ENCODE measurements around the gene PSMD1. TPM values are rescaled to one million over a fixed set of nuclear protein-coding genes. Genes with fewer than 3 reads are reported as not detected.
"Not testable (repeated sequence)": the region's sequence is repeated elsewhere in the genome, so short reads cannot be mapped to it uniquely, and the experiment has no call there.

Gene PSMD1
- total RNA-seq, 1 donor from 2014 or later = 95.1 TPM

DNA sequence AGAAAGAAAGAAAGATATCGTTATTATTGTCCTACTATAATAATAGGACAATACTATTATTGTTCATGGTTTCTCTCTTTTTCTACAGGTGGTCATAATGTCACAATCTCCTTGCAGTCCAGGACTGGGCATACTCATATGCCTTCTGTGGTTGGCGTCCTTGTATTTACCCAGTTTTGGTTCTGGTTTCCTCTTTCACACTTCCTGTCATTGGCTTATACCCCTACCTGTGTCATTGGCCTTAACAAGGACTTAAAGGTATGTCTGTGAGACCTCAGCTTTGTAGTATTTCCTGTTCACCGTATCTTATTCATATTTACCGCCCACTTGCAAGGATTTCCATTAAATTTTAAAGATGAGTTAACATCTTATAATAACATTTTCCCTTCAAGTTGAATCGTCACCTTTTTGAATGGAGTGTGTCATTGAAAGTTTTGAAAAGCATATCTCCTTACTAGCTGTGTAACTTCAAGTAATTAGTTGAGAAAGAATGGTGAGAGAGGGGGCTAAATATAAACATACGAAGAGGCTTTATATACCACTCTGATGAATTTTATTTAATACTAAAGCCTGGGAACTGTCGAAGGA, 104.7 kb downstream of the PSMD1 start:
- DNase-seq = no peak

DNA sequence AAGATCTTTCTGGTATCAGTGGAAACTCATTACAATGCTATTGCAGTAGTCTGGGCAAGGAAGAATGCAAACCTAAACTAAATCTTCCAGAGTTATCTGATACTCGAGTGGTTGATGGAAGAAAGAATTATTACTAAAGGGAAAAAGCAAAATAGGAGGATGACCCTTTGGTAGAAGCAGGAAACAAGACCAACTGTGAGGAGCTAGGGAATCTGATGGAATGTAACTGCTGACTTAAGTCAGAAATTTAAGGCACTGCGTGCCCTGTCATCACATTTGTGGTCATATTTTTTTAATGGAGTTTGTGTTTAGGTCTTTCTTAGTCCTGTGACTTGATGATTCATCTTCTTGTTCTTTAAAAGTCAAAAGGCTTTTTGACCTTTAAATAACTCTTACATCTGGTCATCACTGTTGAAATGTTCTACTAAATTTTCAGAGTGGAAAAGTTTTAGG, 105.2 kb downstream of the PSMD1 start:
- DNase-seq = no peak

DNA sequence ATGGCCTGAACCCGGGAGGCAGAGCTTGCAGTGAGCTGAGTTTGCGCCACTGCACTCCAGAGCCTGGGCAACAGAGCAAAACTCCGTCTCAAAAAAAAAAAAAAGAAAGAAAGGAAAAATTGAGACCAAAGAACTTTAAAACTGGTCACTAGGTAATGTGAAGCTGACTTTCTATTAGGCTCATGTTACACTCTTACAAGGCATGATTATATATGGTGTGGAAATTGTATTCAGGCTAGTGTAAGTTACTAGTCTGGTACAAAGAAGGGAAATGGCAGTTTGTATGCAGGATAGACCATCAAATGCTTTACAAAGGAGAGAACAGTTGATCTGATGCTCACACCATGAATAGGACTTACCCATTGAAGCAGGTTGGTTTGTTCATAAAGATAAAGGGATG, 106.3 kb downstream of the PSMD1 start:
- DNase-seq = no peak

DNA sequence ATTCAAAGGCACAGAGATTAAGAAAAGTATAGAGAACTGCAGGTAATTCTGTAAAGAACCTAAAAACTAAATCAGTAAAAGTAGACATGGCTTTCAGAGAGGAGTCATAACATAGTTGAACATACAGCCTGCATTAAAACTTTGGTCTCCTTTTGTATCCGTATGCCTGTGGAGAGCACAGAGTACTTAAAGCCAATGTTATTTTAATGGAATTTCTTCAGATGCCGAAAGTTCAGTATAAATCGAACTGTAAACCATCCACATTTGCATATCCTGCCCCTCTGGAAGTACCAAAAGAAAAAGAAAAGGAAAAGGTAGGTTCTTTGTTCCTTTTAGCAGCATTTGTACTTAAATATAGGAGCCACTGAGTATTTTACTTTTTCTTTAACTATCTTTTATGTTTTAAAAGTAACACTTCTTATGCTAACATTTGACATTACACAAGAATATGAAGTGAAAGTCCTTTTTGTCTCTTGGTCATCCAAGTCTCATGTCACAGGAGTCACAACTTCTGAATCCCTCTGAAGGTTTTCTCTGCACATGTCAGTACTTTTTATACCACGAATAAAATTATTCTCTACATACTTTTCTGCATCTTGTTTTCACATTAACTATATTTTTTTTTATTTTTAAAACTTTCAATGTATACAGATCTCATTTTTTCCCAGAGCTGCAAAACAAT, 106.9 kb downstream of the PSMD1 start:
- DNase-seq = no peak

DNA sequence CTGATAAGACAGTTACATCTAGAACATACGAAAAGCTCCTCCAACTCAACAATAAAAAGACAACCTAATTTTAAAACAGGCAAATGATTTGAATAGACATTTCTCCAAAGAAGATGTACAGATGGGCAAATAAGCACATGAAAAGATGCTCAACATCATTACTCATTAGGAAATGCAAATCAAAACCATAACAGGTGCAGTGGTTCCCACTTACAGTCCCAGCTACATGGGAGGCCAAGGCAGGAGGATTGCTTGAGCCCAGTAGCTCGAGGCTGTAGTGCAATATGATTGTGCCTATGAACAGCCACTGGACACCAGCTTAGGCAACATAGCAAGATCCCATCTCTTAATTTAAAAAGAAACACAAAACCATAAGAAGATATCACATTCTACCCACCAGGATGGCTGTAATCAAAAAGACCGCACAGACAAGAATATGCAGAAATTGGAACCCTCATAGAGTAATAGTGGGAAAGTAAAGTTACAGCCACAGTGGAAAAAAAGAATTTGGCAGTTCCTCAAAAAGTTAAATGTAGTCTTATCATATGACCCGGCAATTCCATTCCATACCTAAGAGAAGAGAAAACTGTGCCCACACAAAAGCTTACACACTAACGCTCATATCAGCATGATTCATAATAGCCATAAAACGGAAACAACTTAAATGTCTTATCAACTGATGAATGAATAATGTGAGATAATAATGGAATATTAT, 111.2 kb downstream of the PSMD1 start:
- no peak for DNase-seq

DNA sequence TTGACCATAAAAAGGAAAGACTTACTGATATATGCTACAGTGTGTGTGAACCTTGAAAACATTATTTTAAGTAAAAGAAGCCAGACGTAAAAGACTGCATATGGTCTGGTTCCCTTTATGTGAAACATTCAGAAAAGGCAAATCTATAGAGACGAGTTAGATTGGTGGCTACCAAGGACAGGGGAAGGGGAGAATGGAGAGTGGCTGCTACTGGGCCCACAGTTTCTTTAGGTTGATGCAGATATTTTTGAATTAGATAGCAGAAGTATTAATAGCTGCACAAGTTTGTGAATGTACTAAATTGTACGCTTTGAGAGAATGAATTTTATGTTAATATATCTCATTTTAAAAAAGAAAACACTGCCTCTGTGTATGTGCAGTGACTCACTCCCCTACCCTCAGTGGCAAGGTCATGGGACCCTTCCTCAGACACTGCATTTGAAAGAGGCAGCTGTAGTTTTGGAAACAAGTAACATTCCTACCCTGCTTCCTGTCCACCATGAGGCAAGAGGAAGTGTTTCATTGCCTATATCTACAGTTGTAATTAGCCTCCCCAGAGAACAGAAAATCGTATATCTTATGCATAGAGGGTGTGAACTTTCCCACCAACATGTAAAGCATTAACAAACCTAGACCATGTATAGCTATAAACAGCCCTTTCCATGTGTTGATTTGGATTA, 111.9 kb downstream of the PSMD1 start:
- no peak for DNase-seq

DNA sequence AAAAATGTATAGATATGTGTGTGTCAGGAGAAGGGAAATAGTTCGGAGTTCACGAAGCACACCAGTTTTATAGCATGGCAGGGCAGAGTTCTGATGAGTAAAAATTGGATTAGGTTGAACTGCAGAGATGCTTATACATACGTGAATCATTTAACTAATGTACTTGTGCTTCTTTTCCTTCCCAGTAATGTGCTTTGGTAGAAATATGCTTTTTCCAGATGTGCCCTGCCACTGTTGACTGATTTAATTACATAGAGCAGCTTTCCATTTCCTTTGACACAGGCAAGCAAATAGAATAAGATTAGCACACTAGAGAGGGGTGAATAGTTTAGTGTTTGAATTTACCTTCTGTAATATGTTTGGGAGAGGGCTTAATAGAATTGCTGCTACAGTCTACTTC, 112.8 kb downstream of the PSMD1 start:
- peak; percentile 47 for DNase-seq

DNA sequence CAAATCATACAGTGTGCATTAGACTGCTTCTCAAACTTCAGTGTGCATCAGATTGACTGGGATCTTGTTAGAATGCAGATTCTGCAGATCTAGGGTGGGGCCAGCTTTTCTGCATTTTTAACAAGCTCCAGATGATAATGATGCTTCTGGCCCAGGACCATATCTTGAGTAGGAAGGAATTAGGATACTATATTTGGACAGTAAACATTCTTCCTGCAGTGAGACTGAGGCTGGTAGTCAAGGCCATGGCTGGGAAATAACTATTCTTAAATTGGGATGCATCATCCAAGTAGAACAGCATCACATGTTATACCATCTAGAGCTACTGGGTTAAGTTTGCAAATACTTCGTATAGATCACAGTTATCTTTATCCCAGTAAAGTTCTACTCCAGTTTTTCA, 113.4 kb downstream of the PSMD1 start:
- peak; percentile 25 for DNase-seq

DNA sequence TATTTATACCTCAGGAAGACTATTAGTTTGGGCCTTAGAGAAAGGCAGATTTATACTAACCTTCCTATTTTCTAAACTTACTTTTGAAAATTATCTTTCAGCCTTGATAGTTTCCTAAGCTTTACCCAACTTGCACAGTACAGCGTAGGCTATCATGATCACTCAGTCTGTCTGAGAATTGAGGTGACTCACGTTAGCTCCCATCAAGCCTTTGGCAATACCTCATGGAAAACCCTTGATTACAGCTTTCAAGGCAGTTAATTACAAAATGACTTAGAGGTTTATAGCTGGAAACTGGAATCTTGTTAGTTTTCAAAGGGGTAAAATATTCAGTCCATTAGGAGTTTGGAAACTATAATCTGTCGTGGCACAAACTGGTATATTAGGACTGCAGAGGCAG, 115.4 kb downstream of the PSMD1 start:
- no peak for DNase-seq

DNA sequence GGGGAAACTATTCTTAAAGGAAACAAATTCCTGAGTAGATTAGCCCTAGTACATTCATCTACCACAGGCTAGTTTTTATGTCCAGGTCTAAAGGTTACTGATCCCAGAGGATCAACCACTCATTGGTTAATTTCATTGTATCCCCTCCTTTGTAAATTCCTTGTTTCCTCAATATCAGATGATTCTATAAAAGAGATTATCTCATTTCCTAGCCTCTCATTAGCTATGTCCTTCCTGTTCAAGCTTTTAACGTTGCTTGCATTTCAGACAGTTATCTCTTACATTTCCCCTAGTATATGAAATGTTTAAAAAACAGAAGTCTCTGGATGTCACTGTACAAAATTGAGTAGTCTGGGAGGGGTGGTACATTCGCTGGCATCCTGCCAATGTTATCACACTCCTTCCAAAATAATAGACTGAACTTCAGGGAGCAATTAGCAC, 117.6 kb downstream of the PSMD1 start:
- DNase-seq = no peak

DNA sequence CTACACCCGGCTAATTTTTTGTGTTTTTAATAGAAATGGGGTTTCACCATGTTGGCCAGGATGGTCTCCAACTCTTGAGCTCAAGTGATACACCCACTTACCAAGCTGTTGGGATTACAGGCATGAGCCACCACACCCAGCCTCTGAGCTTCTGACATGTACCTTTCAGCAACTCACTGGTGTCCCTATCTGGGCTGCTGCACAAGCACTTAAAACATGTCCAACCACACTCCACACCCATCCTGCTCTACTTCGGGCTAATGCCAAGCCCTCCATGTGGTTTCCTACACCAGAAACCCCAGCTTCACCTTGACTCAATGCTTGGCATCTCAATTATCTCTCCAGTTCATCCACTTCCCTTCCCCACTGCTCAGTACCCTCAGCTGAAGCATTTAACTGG, 119.4 kb downstream of the PSMD1 start:
- no peak for DNase-seq

DNA sequence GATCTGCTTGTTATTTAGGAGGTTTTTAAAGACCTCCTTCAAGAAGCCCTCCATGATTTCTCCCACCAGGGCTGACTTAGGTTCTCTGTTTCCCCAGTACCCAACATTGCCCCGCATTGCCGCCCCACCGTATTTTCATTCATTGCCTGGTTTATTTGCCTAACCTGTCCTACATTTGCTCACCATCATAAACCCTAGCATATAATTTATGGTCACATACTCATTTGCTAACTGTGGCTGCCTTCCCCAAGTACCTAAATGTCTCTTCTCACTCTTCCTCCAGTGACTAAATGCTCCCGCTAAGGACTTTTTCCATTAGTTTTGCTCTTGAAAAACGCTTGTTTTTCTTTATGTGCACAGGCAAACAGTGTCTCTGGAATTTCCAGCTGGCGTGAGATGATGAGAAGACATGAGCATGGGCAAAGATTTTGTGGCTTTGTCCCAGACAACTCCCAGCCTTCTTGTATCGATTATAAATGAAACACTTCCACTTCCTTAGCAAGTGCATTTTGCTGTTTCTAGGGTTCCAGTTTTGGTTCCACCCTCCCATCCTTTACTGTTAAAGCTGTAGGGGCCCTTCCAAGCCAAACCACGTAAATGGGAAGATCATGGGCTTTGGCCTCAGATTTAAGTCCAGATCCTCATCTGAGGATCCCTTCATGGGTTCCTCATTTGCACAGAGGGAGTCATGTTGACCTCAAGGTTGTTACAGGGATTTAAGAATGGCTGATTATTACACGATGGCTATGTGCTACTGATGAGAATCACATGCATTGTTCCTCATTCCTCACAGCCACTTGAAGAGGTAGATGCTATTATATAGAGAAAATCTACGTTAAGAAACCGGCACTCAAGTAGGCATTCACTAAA, 120.7 kb downstream of the PSMD1 start:
- DNase-seq = no peak

DNA sequence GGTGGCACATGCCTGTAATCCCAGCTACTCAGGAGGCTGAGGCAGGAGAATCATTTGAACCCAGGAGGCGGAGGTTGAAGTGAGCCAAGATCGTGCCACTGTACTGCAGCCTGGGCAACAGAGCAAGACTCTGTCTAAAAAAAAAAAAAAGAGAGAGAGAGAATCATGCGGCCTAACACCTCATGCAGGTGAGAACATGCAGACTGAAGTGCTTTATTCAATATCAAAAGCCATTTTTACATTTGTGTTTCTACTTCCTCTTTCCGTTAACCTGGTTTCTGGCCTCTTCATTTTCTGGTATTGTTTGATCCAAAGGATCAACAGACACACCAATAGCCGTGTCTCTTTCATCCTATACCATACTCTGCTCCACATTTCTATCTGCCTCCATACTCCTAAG, 122.1 kb downstream of the PSMD1 start:
- not testable (repeated sequence) for DNase-seq

DNA sequence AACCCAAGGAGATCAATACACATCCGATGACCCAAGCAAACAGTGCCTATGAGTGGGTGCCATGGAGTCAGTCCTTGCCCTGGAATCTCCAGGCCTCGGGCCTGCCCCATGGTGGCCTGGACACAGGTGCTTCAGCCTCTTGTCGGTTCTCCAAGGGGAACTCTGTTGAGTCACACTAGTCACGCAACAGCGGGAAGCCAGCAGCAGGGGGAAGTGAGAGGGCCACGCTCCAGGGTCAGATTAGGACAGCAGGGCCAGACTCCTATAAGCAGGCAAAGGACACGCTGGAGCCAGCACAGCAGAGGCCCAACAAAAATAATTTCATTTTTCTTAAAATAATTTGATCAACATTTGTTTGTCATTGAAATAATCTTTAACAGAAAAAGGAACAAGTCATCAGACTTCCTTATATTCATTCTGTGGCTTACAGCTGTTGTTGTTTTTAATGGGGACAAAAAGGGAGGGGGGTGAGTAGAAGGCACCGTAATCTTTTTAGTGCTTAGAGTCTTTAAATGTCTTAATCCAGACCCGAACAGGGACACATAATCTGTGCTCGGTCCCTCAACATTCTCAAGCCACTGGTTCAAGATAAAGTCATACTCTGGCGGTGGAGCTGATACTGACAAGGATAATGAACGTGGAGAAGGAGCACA, 125.3 kb downstream of the PSMD1 start:
- DNase-seq = no peak

DNA sequence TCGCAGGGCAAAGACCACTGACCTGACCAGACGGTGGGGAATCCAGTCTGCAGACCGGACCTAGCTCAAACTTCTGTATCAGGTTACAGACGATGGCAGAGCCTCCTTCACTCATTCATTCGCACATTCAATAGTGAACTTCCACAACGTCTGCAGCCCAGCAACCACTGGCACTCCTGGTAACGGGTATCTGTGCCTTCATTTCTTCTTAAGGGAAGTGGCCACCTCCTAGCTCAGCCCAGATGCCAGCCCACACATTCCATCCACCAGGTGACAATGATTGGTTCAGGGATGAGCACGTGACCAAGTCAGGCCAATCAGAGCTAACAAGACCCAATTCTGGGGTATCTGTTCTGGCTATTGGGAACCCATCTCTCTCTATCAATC, 125.8 kb downstream of the PSMD1 start:
- DNase-seq = no peak

DNA sequence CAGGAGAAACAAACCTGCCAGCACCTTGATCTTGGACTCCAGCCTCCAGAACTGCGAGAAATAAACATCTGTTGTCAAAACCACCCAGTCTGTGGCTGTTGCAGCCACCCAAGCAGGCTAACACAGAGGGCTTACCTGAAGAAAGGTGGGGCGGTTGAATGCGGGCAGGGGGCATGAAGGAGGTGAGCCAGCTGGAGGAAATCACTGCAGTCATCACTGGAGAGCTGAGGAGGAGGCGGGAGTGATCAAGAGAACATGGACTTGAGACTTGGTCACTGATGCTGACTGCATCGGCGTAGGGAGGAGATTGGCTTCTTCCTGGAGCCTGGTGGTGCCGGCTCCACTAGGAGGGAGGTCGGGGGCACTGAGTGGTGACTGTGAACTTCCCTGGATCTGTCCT, 127.2 kb downstream of the PSMD1 start:
- no peak for DNase-seq

DNA sequence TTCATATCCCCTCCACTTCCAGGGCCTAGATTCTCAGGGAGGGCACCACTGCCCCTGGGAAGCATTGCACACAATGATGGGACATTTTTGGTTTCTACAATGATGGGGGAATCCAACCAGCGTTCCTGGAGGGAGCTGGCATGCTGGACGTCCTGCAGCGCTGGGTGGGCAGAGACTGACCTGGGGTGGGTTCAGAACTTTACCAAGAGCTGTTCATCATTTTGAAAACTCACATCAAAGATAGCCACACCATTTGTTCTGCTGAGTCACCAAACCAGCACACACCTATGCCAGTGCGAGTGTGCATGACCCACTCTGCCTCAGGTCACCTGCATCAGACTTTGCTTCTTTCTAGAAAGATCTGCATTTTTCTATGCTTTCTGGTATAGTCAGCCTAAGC, 127.7 kb downstream of the PSMD1 start:
- DNase-seq = no peak

DNA sequence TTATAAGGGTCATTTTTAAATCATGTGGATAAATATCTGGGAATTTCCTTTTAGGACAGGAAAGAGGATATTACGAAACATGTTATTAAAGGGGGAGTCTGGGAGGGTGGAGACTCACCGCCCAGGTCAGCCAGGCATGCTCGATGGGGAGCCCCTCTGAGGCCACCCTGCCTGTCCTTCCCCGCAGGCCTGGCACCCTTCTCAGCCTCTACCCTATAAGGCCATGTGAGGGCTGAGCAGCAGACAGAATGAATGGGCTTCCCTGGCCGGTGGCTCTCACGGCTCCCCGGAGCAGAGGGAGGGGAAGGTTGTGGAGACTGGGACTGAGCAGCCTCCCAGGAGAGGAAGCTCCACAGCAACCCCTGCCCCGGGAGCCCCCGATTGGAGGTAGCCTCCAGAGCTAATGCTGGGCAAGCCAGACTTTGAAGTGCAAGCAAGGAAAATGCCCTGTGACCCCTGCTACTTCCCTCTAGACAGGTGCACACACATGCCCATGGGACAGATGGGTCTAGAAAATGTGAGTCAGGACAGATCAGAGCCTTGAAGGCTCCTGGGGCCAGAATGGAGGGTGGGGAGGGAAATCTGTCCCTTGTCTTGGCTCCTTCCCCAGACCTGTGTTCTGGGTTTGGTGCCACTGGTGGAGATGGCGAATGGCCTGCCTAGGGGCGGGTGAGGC, 128.5 kb downstream of the PSMD1 start:
- no peak for DNase-seq

DNA sequence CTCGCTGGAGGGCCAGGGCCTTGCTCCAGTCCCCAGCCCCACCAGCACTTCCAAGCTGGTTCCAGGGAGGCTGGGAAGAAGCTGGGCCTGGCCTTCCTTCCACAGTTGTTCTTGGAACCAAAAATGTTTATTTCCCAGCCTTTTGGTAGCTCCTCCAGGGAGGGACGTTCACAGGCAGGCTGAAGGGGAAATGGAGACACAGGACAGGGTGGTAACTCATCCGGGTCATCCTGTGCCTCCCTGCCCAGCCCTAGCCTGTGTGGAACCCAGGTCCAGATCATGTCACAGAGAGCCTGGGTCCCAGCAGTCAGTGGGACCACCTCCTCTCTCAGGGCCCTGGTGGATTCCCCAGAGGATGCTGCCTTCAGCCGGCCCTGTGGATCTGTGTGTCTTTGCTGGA, 129.2 kb downstream of the PSMD1 start:
- no peak for DNase-seq

DNA sequence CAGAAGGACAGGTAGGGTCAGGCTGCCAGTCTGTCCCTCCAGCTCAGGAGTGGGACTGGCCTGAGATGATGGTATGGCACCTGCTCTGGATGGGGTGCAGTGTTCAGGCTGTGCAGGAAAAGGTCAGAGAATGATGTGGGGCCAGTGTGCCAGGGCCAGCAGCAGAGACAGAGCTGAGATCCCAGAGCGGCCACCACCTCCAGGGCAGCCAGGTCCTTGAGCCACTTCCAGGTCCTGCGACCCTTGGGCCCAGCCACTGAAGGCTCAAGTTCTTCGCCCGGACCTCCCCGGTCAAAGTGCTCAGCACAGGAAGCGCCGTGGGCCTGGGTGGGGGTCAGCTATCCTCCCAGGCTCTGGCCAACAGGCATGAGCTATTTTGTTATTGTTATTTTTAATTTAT, 129.7 kb downstream of the PSMD1 start:
- DNase-seq = no peak

Data from tongue (tissue), 2 donors.